Lung (tissue), 12 donors: ENCODE measurements around the gene HOXB13. TPM values are rescaled to one million over a fixed set of nuclear protein-coding genes. Genes with fewer than 3 reads are reported as not detected.

Experiments used
- ATAC-seq: fragments of 200-7000 bp; cut with Tn5 transposase; one replicate; pipeline ENCODE4 v1.9.1; 2020; ENCODE audit warnings: moderate number of reproducible peaks; ENCODE audit not compliant: insufficient read depth, low FRiP score
- DNase-seq, 3 donors: peaks; one replicate each; pipeline ENCODE4 v3.0.0-alpha.2; 2013 to 2017
- H3K27ac ChIP-seq, 2 donors: one replicate each; pipeline ENCODE4 v1.5.1; 2013; ENCODE audit warnings: mild to moderate bottlenecking in 2 of 2, moderate library complexity in 2 of 2, control low read depth in 1 of 2, inconsistent platforms in 1 of 2, low read depth in 1 of 2, low read length in 1 of 2
- H3K27me3 ChIP-seq, 3 donors: one replicate each; pipeline ENCODE4 v1.5.1; 2013; ENCODE audit warnings: low read length in 2 of 3; ENCODE audit not compliant: control insufficient read depth in 3 of 3, insufficient read depth in 3 of 3
- H3K36me3 ChIP-seq, 4 donors: one replicate each; pipeline ENCODE4 v1.5.1; 2013; ENCODE audit warnings: low read length in 4 of 4, mild to moderate bottlenecking in 1 of 4, moderate library complexity in 1 of 4; ENCODE audit not compliant: control insufficient read depth in 4 of 4, insufficient read depth in 4 of 4
- H3K4me1 ChIP-seq, 5 donors: one replicate each; pipeline ENCODE4 v1.5.1; 2013; ENCODE audit warnings: low read length in 5 of 5, mild to moderate bottlenecking in 2 of 5, moderate library complexity in 1 of 5; ENCODE audit not compliant: control insufficient read depth in 5 of 5, insufficient read depth in 5 of 5
- H3K4me3 ChIP-seq: one replicate; pipeline ENCODE4 v1.5.1; 2013; ENCODE audit warnings: mild to moderate bottlenecking, control low read depth, moderate library complexity
- H3K9ac ChIP-seq, 2 donors: one replicate each; pipeline ENCODE4 v1.5.1; 2013; ENCODE audit warnings: low read length in 2 of 2, control low read depth in 1 of 2; ENCODE audit not compliant: insufficient read depth in 1 of 2
- H3K9me3 ChIP-seq, 4 donors: one replicate each; pipeline ENCODE4 v1.5.1; 2013; ENCODE audit warnings: low read length in 3 of 4, mild to moderate bottlenecking in 1 of 4, moderate library complexity in 1 of 4; ENCODE audit not compliant: control insufficient read depth in 4 of 4, insufficient read depth in 3 of 4
- CTCF ChIP-seq: IDR thresholded peaks from 2 replicates; pipeline ENCODE4 v1.5.1; 2012; ENCODE audit warnings: mild to moderate bottlenecking; ENCODE audit errors: control extremely low read depth, extremely low read depth
- WGBS, 2 donors: extraction: QIAGEN DNeasy Blood & Tissue Kit; methylation state at CpG; one replicate each; pipeline ENCODE4 v1.1.7; 2013; 5-methylcytosine and 5-hydroxymethylcytosine counted together
- polyA plus RNA-seq, 2 donors: library from polyadenylated mRNA; stranded (reverse); fragments of 200-250 nt; gene quantifications; one replicate each; pipeline ENCODE4 v1.2.1, GENCODE V29; 2013
- total RNA-seq, 2 donors: library from RNA; depleted of rRNA in 1 of 2; stranded (reverse); fragments of >200 nt in 1 of 2; gene quantifications; one replicate each; pipeline ENCODE4 v1.2.1, GENCODE V29; 2014 to 2021
- donor health status: control.
- donor health status: control.
- donor health status: Bipolar disorder and iron deficiency.
- donor health status: healthy.
- donor health status: DM: yes; HTN: yes; CAD: no.

Gene HOXB13
- total and polyA plus RNA-seq, 4 donors = not detected

GRCh38 chr17:48681609-48682008 is 46.9 kb downstream of the HOXB13 start:
- no peak overlapping the region for H3K27ac ChIP-seq
- no peak for TF ChIP-seq CTCF
- peaks cover 2 to 50% (median 30%) of the 10 kb centered on the region in 3 donors for H3K27me3 ChIP-seq
- DNase-seq (no peak), ATAC-seq (no peak)
- H3K4me3 ChIP-seq = no peak overlapping the region
- 85 to 89% methylated on average over 1 of the region's 1 CpG for WGBS, 2 donors
- H3K9me3 ChIP-seq = no peaks in the 10 kb centered on the region
- H3K36me3 ChIP-seq = no peaks in the 10 kb centered on the region
- H3K9ac ChIP-seq = no peak overlapping the region
- H3K4me1 ChIP-seq = peaks cover 0 to 4% (median 0%) of the 10 kb centered on the region in 5 donors

- TF ChIP-seq CTCF = no peak
- Histone ChIP-seq H3K27me3 (peaks cover 2 to 64% (median 41%) of the 10 kb centered on the region in 3 donors), H3K4me1 (peaks cover 0 to 4% (median 0%) of the 10 kb centered on the region in 5 donors), H3K27ac (no peak overlapping the region), H3K36me3 (no peaks in the 10 kb centered on the region), H3K4me3 (no peak overlapping the region), H3K9me3 (no peaks in the 10 kb centered on the region), H3K9ac (no peak overlapping the region)
- ATAC-seq (no peak), DNase-seq (no peak)
- 83% methylated on average over 5 of the region's 5 CpGs for WGBS, 2 donors
Measured at GRCh38 chr17:48679385-48680096, 49.0 kb downstream of the HOXB13 start.

GRCh38 chr17:48678141-48678971 is 50.2 kb downstream of the HOXB13 start:
- ATAC-seq (peak; percentile 82), DNase-seq (peak; percentile 50 to 71 (median 53))
- TF ChIP-seq CTCF = peak; percentile 74
- no peaks in the 10 kb centered on the region for H3K9me3 ChIP-seq
- H3K27me3 ChIP-seq = peaks cover 2 to 74% (median 47%) of the 10 kb centered on the region in 3 donors
- H3K9ac ChIP-seq = no peak overlapping the region
- H3K27ac ChIP-seq = no peak overlapping the region
- no peaks in the 10 kb centered on the region for H3K36me3 ChIP-seq
- WGBS, 2 donors = 8 to 9% methylated on average over 39 to 41 of the region's 41 CpGs
- H3K4me1 ChIP-seq = peaks cover 0 to 4% (median 0%) of the 10 kb centered on the region in 5 donors
- no peak overlapping the region for H3K4me3 ChIP-seq
